T-cell (primary cell): ENCODE results near the gene FTCDNL1. TPM values are rescaled to one million over a fixed set of nuclear protein-coding genes. Genes with fewer than 3 reads are reported as not detected.

Source experiments
- ATAC-seq, 4 experiments: fragments of 200-7000 bp in 3 of 4; fragments of 150-1000 bp in 1 of 4; cut with Tn5 transposase; replicated peaks in 1 of 4; 1 replicate in 3 of 4; 2 replicates in 1 of 4; pipeline ENCODE4 v1.10.0; 2021; ENCODE audit warnings: moderate library complexity in 3 of 4, mild to moderate bottlenecking in 2 of 4, moderate number of reproducible peaks in 1 of 4
- CTCF ChIA-PET, 2 donors: fragments of 300-600 bp; sonication (Branson Sonifier 250); formaldehyde crosslinking; loops; one replicate each; lab custom pipeline; 2022; ENCODE audit warnings: antibody characterized with exemption in 2 of 2; lab: Charles Lee
- POLR2A ChIA-PET, 2 donors: fragments of 300-600 bp; sonication (Branson Sonifier 250); formaldehyde crosslinking; loops; one replicate each; lab custom pipeline; 2022; ENCODE audit warnings: antibody characterized with exemption in 2 of 2; lab: Charles Lee
- DNase-seq, 35 experiments: peaks; one replicate each; pipeline versions ENCODE4 v3.0.0 to v3.0.0-alpha.2; 2013 to 2023
- H3K27ac ChIP-seq: one replicate; pipeline ENCODE4 v1.5.1; 2013; ENCODE audit warnings: low read length
- H3K27me3 ChIP-seq, 2 experiments: replicated peaks in 1 of 2; 1 replicate in 1 of 2; 2 replicates in 1 of 2; pipeline versions ENCODE4 v1.6.1 to v1.7.0; 2013; ENCODE audit warnings: low read length in 1 of 2, mixed read lengths in 1 of 2; ENCODE audit not compliant: control insufficient read depth in 2 of 2, insufficient read depth in 2 of 2; ENCODE audit errors: extremely low read depth in 1 of 2
- H3K36me3 ChIP-seq, 2 donors: 1 replicate in 1 of 2; 2 replicates in 1 of 2; pipeline versions ENCODE4 v1.6.1 to v1.7.0; 2013; ENCODE audit warnings: low read length in 1 of 2; ENCODE audit not compliant: control insufficient read depth in 2 of 2, insufficient read depth in 1 of 2; ENCODE audit errors: extremely low read depth in 1 of 2
- H3K4me1 ChIP-seq, 2 experiments: 1 replicate in 1 of 2; 2 replicates in 1 of 2; pipeline versions ENCODE4 v1.6.1 to v1.7.0; 2013; ENCODE audit warnings: low read length in 2 of 2, mixed read lengths in 1 of 2; ENCODE audit not compliant: insufficient read depth in 2 of 2, control insufficient read depth in 1 of 2; ENCODE audit errors: extremely low read depth in 1 of 2
- H3K4me3 ChIP-seq, 2 donors: 1 replicate in 1 of 2; 2 replicates in 1 of 2; pipeline versions ENCODE4 v1.5.1 to v1.7.0; 2013; ENCODE audit warnings: mild to moderate bottlenecking in 2 of 2, low read length in 1 of 2, moderate library complexity in 1 of 2; ENCODE audit not compliant: control insufficient read depth in 1 of 2; ENCODE audit errors: extremely low read depth in 1 of 2
- H3K9me3 ChIP-seq: 2 replicates; pipeline ENCODE4 v1.7.0; 2013
- H3K27ac Mint-ChIP-seq, 2 donors: one replicate each; pipeline ENCODE4 v1.8.0; 2020 to 2021; ENCODE audit warnings: mild to moderate bottlenecking in 2 of 2, mixed read lengths in 2 of 2
- H3K27me3 Mint-ChIP-seq, 2 donors: one replicate each; pipeline ENCODE4 v1.8.0; 2021 to 2022; ENCODE audit warnings: mixed read lengths in 2 of 2
- H3K36me3 Mint-ChIP-seq: one replicate; pipeline ENCODE4 v1.8.0; 2021; ENCODE audit warnings: mixed read lengths
- H3K4me1 Mint-ChIP-seq, 3 donors: one replicate each; pipeline ENCODE4 v1.8.0; 2020 to 2022; ENCODE audit warnings: mixed read lengths in 3 of 3, mild to moderate bottlenecking in 1 of 3
- H3K4me3 Mint-ChIP-seq, 3 donors: one replicate each; pipeline ENCODE4 v1.8.0; 2020 to 2022; ENCODE audit warnings: mild to moderate bottlenecking in 3 of 3, mixed read lengths in 3 of 3, moderate library complexity in 3 of 3
- H3K9me3 Mint-ChIP-seq, 3 donors: one replicate each; pipeline ENCODE4 v1.8.0; 2020 to 2022; ENCODE audit warnings: mixed read lengths in 3 of 3
- WGBS: methylation state at CpG from one replicate; pipeline ENCODE4 v1.1.5; 2013; ENCODE audit warnings: missing lambda C conversion rate; ENCODE audit not compliant: insufficient coverage; 5-methylcytosine and 5-hydroxymethylcytosine counted together
- total RNA-seq, 35 experiments: library from RNA in 6 of 35; stranded (reverse) in 6 of 35; fragments of 120-200 nt in 1 of 35; gene quantifications; one replicate each; pipeline versions ENCODE4 v1.2.1 to v1.2.4 and lab custom pipeline; 2013 to 2026

FTCDNL1 gene
- total RNA-seq, 5 donors from 2014 or later (not counting 1 experiment from before 2014, with no cell fraction given) = 0.77 to 3.8 (median 2.6) TPM

DNA sequence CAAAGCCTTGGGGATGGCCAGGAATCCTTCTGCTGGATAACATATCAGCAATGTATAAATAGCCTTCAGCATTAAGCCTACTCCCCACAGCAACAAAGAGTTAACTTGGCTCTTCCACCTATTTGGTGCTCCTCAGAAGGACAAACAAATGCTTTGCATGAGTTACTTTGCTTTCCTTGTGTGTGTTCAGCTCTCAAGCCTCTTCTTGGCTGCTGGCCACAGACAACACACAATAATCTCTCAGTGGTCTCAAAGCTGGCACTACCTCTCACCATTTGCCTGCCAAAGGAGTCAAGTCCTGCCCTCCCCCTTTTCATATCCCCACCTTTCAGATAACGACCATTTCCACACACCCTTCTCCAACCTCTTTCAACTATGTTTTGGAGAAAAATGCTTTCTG is 17.5 kb downstream of the FTCDNL1 start:
- DNase-seq (no peak), ATAC-seq (no peak)
- Mint-ChIP-seq H3K4me3 (no peak overlapping the region), H3K27me3 (no peaks in the 10 kb centered on the region), H3K27ac (no peak overlapping the region), H3K4me1 (no peaks in the 10 kb centered on the region), H3K9me3 (no peaks in the 10 kb centered on the region), H3K36me3 (peaks cover 23% of the 10 kb centered on the region)
- Histone ChIP-seq H3K9me3 (no peaks in the 10 kb centered on the region), H3K4me3 (no peak overlapping the region), H3K4me1 (no peaks in the 10 kb centered on the region), H3K27me3 (no peaks in the 10 kb centered on the region), H3K36me3 (no peaks in the 10 kb centered on the region), H3K27ac (no peak overlapping the region)
- ChIA-PET POLR2A (no interaction called here), CTCF (no interaction called here)
- 20% methylated on average over 1 of the region's 1 CpG for WGBS

DNA sequence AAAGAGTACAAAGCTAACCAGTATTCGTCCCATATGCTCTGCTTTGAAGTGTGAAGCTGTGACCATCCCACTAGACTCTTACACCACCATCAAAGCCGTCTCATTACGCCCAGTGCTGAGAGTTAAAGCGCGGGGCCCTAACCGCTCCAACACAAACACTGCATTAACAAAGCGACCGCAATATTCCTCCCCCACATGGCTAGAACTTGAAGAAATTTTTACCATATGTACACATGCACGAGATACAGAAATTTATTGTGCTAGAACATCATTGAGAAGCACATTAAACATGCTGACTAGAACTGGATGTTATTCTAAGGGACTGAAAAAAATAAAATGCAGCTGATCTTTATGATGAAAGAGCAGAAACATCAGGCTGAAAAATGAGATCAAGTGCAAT is 20.5 kb downstream of the FTCDNL1 start:
- no peak for ATAC-seq
- no peak overlapping the region for H3K4me3 ChIP-seq
- no peak overlapping the region for H3K27ac ChIP-seq
- Mint-ChIP-seq H3K36me3 (peaks cover 14% of the 10 kb centered on the region), H3K4me1 (no peaks in the 10 kb centered on the region), H3K27me3 (no peaks in the 10 kb centered on the region), H3K27ac (no peak overlapping the region), H3K4me3 (no peak overlapping the region), H3K9me3 (no peaks in the 10 kb centered on the region)
- WGBS = 90% methylated on average over 6 of the region's 9 CpGs
- no peak for DNase-seq
- no peaks in the 10 kb centered on the region for H3K4me1 ChIP-seq
- CTCF ChIA-PET = no interaction called here
- no peaks in the 10 kb centered on the region for H3K36me3 ChIP-seq
- H3K9me3 ChIP-seq = no peaks in the 10 kb centered on the region
- H3K27me3 ChIP-seq = no peaks in the 10 kb centered on the region
- POLR2A ChIA-PET = no interaction called here

- POLR2A ChIA-PET = no interaction called here
- H3K9me3 ChIP-seq = no peaks in the 10 kb centered on the region
- Mint-ChIP-seq H3K4me1 (no peaks in the 10 kb centered on the region), H3K27ac (no peak overlapping the region), H3K27me3 (no peaks in the 10 kb centered on the region), H3K4me3 (no peak overlapping the region), H3K9me3 (no peaks in the 10 kb centered on the region), H3K36me3 (peaks cover 9% of the 10 kb centered on the region)
- no peaks in the 10 kb centered on the region for H3K36me3 ChIP-seq
- no peak for DNase-seq
- no peaks in the 10 kb centered on the region for H3K27me3 ChIP-seq
- no peak overlapping the region for H3K4me3 ChIP-seq
- H3K4me1 ChIP-seq = no peaks in the 10 kb centered on the region
- 57% methylated on average over 1 of the region's 2 CpGs for WGBS
- CTCF ChIA-PET = no interaction called here
- H3K27ac ChIP-seq = no peak overlapping the region
- no peak for ATAC-seq
Observed at GRCh38 chr2:199829628-199830027, 21.4 kb downstream of the FTCDNL1 start.

- ATAC-seq (no peak), DNase-seq (no peak)
- Histone ChIP-seq H3K4me3 (no peak overlapping the region), H3K9me3 (no peaks in the 10 kb centered on the region), H3K27ac (no peak overlapping the region), H3K36me3 (no peaks in the 10 kb centered on the region), H3K4me1 (no peaks in the 10 kb centered on the region), H3K27me3 (no peaks in the 10 kb centered on the region)
- H3K27me3 Mint-ChIP-seq = no peaks in the 10 kb centered on the region
- ChIA-PET CTCF (no interaction called here), POLR2A (interaction anchor here in 1 of 2 donors (0.5 kb wide), 1 partner anchor 1478 kb away, joined by 3 read pairs; no protein-coding TSS in a partner anchor)
- peaks cover 8% of the 10 kb centered on the region for H3K36me3 Mint-ChIP-seq
- H3K4me3 Mint-ChIP-seq = no peak overlapping the region
- no peaks in the 10 kb centered on the region for H3K4me1 Mint-ChIP-seq
- H3K9me3 Mint-ChIP-seq = no peaks in the 10 kb centered on the region
- H3K27ac Mint-ChIP-seq = no peak overlapping the region
Observed at GRCh38 chr2:199819746-199820145, 31.2 kb downstream of the FTCDNL1 start.

DNA sequence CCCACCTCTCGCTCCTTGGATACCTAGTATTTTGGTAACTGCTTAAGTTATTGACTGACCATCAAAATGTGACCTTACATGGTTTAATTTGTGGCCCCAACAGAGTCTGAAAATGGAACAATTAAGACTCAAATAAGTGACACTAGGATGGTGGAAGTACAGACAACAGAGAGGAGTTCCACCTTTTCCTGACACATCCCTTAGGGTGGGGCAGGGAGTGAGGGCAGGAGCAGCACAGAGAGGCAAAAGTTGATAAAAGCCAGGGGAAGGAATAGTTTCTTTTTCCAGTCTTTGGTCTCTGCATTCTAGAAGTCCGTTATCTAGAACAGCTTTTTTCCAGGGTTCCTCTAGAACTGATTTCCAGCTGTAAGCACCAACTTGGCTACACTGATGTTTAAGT is 32.2 kb downstream of the FTCDNL1 start:
- WGBS = 67% methylated on average over 1 of the region's 2 CpGs
- Mint-ChIP-seq H3K27ac (no peak overlapping the region), H3K4me3 (no peak overlapping the region), H3K36me3 (peaks cover 3% of the 10 kb centered on the region), H3K27me3 (no peaks in the 10 kb centered on the region), H3K4me1 (no peaks in the 10 kb centered on the region), H3K9me3 (no peaks in the 10 kb centered on the region)
- no peaks in the 10 kb centered on the region for H3K9me3 ChIP-seq
- no peaks in the 10 kb centered on the region for H3K4me1 ChIP-seq
- ATAC-seq (no peak), DNase-seq (no peak)
- no peak overlapping the region for H3K27ac ChIP-seq
- POLR2A ChIA-PET = no interaction called here
- H3K27me3 ChIP-seq = no peaks in the 10 kb centered on the region
- H3K4me3 ChIP-seq = no peak overlapping the region
- CTCF ChIA-PET = no interaction called here
- no peaks in the 10 kb centered on the region for H3K36me3 ChIP-seq

DNA sequence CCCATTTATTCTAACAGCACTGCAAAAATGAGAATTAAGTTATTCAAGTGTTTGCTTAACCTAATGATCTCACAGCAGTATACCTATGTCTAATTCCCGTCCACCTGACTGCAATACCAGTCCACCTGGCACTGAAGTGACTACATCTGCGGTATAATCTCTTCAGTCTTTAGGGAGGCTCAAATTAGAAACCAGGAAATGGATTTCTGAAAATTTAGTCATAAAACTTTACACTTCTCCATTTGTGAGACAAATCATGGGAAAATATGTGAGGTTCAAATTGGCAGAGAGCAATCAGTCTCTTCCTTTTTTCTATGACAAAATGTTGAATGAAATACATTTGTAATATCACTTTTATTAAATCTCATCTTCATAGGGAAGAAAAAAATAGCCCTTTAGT is 33.0 kb downstream of the FTCDNL1 start:
- no peaks in the 10 kb centered on the region for H3K4me1 Mint-ChIP-seq
- Histone ChIP-seq H3K27ac (no peak overlapping the region), H3K4me3 (no peak overlapping the region), H3K27me3 (no peaks in the 10 kb centered on the region), H3K4me1 (no peaks in the 10 kb centered on the region), H3K36me3 (no peaks in the 10 kb centered on the region), H3K9me3 (no peaks in the 10 kb centered on the region)
- ChIA-PET POLR2A (no interaction called here), CTCF (no interaction called here)
- H3K4me3 Mint-ChIP-seq = no peak overlapping the region
- no peaks in the 10 kb centered on the region for H3K27me3 Mint-ChIP-seq
- ATAC-seq (no peak), DNase-seq (no peak)
- no CpG with 5 or more reads among the region's 2 CpGs for WGBS
- no peak overlapping the region for H3K27ac Mint-ChIP-seq
- H3K9me3 Mint-ChIP-seq = no peaks in the 10 kb centered on the region
- H3K36me3 Mint-ChIP-seq = peaks cover 3% of the 10 kb centered on the region

DNA sequence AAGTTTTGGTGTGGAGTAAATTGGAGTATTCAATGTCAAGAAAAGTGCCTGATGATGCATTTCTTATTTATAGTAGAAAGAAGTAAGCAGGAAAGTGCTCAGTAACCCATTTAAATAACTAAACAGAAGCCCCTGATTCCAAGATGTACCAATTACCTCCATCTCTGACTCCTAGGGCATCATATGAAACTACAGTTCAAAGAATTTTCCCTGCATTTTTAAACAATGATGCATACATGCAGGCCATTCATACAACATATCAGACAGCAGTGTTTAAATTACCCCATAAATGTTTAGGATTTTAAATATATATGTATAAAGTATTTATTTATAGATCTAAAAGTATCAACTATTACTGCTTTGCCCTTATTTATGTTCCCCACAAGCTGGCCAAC is 36.2 kb downstream of the FTCDNL1 start:
- POLR2A ChIA-PET = no interaction called here
- H3K4me3 Mint-ChIP-seq = no peak overlapping the region
- no peaks in the 10 kb centered on the region for H3K4me1 Mint-ChIP-seq
- Histone ChIP-seq H3K27ac (no peak overlapping the region), H3K4me3 (no peak overlapping the region), H3K4me1 (no peaks in the 10 kb centered on the region), H3K27me3 (no peaks in the 10 kb centered on the region), H3K36me3 (no peaks in the 10 kb centered on the region), H3K9me3 (no peaks in the 10 kb centered on the region)
- CTCF ChIA-PET = no interaction called here
- H3K27me3 Mint-ChIP-seq = no peaks in the 10 kb centered on the region
- H3K36me3 Mint-ChIP-seq = peaks cover 6% of the 10 kb centered on the region
- no peaks in the 10 kb centered on the region for H3K9me3 Mint-ChIP-seq
- DNase-seq (no peak), ATAC-seq (no peak)
- H3K27ac Mint-ChIP-seq = no peak overlapping the region
